NAMALWA (cell line): ENCODE measurements around the gene CTAGE4.
"Not testable (repeated sequence)": the region's sequence is repeated elsewhere in the genome, so short reads cannot be mapped to it uniquely, and the experiment has no call there.

Experiments
- DNase-seq: peaks from one replicate; pipeline ENCODE4 v3.0.0-alpha.2; 2015; ENCODE audit warnings: low spot score

Gene CTAGE4, protein sequence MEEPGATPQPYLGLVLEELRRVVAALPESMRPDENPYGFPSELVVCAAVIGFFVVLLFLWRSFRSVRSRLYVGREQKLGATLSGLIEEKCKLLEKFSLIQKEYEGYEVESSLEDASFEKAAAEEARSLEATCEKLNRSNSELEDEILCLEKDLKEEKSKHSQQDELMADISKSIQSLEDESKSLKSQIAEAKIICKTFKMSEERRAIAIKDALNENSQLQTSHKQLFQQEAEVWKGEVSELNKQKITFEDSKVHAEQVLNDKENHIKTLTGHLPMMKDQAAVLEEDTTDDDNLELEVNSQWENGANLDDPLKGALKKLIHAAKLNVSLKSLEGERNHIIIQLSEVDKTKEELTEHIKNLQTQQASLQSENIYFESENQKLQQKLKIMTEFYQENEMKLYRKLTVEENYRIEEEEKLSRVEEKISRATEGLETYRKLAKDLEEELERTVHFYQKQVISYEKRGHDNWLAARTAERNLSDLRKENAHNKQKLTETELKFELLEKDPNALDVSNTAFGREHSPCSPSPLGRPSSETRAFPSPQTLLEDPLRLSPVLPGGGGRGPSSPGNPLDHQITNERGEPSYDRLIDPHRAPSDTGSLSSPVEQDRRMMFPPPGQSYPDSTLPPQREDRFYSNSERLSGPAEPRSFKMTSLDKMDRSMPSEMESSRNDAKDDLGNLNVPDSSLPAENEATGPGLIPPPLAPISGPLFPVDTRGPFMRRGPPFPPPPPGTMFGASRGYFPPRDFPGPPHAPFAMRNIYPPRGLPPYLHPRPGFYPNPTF

DNA sequence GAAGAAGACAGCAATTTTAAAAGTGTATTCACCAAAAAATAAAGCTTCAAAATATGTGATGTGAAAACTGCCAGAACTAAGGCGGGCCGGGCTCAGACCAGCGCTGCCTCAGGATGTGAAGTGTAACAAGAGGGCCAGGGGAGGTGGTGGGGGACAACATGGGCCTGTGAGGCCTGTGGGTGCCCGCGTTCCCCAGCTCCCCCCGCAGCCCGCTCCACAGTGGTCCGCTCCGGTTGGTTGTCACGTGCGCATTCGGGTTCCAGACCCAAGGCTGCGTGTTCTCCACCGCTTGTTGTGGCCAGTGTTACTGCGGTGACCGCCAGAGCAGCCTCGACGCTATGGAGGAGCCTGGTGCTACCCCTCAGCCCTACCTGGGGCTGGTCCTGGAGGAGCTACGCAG is at the start of gene CTAGE4:
Gene CTAGE4, plus strand, starts transcription at position 301 of the 400 bp plus-strand sequence. Its CDS starts 38 bp downstream, at position 339.
- not testable (repeated sequence) for DNase-seq

DNA sequence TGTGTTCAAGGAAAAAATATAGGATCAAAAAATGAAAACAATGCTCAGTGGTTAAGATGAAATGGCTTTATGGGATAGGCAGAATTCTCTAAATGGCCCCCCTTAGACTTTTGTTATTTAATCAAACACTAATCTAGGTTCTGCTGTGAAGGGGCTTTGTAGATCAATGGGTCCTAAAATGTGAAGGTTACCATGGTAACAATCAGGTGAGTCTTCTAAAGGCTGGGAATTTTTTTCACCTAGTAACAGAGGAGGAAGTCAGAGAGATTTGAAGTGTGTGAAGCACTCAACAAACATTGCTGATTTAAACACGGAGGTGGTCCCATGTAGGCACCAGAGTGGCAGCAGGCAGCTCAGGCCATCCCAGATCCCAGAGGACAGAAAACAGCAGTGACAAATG is 49.1 kb upstream of the CTAGE4 start:
- DNase-seq, result no peak

DNA sequence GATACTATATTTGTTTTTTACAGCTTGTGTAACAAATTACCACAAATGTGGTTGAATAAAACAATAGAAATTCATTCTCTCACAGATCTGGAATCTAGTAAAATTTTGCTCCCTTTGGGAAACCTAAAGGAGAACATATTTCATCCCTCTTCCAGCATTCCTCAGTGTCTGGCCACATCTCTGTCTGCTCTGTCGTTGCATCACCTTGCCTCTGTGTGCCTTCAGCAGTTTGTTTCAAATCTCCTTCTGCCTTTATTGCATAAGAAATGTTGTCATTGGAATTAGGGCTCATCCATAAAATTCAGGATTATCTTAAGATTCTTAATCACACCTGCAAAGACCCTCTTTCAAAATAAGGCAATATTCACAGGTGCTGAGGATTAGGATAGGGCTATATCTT is 45.8 kb upstream of the CTAGE4 start:
- DNase-seq, result no peak

DNA sequence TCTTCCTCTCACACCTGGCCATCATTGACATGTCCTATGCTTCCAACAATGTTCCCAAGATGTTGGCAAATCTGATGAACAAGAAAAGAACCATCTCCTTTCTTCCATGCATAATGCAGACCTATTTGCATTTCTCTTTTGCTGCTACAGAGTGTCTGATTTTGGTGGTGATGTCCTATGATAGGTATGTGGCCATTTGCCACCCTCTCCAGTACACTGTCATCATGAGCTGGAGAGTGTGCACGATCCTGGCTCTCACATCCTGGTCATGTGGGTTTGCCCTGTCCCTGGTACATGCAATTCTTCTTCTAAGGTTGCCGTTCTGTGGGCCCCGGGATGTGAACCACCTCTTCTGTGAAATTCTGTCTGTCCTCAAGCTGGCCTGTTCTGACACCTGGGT is 41.1 kb upstream of the CTAGE4 start:
- no peak for DNase-seq

DNA sequence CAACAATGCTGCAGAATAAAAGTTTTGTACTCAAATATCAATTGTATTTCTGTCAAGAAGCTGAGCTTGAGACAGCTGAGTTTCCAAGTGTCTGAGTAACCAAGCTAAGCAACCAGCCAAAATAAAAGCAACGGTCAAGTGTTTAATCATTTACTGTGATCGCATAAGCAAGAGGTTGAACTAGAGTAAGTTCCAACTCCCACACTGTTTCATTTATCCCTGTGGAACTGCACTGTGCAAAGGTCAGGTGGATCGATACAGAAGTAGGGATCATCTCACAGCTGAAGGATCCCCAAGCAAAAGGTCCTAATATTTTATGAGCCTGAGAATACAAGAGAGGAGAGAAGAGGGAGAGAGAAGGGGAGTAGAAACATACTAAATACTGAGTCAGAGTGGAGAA is 38.8 kb upstream of the CTAGE4 start:
- DNase-seq, result no peak

DNA sequence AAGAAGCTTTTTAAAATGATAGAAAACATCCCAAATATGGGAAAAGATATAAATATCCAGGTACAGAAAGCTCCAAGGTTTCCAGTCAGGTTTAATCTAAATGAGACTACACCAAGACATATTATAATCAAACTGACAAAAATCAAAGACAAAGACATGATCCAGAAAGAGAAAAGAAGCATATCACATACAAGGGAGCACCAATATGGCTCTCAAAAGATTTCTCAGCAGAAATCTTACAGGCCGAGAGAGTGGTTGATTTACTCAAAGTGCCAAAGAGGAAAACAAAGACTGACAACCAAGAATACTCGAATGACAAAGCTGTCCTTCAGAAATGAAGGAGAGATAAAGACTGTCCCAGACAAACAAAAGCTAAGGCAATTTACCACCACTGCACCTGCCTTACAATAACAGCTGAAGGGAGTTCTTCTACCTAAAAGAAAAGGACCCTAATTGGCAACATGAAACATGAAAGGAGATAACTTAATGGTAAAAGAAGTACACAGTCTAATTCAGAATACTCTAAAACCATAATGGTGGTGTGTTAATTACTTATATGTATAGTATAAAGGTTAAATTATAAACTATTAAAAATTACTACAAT is 34.9 kb upstream of the CTAGE4 start:
- DNase-seq, result no peak

DNA sequence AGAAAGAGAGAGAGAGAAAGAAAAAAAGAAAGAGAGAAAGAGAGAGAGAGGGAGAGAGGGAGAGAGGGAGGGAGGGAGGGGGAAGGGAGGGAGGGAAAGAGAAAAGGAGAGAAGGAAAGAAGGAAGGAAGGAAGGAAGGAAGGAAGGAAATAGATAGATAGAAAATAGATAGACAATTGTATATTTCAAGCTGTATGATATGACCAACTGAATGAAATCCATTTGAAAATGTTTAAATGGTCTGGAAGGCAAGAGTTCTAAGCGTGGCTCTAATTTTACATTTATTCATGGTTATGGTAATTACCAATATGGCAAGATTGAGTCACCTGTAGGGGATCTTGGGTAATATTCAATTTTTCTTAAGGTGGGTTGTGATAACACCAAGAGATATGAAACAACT is 24.4 kb upstream of the CTAGE4 start:
- DNase-seq, result no peak

DNA sequence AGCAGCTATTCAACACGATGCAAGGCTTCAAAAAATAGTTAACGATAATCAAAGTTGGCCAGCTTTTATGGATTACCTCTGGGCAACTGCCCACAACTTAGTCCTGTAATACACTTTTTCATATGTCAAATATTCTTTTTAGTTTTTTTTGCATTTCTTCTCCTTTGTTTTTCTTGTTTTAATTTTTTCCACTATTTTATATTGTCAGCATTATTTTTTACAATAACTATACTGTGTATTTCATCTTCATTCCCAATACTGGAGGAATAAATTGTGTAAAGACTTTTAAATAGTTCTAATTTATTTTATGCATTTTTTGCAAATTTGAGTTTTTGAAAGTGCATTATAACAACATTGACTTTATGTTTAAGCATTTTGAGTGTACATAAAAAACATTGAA is 18.5 kb upstream of the CTAGE4 start:
- DNase-seq, result no peak

DNA sequence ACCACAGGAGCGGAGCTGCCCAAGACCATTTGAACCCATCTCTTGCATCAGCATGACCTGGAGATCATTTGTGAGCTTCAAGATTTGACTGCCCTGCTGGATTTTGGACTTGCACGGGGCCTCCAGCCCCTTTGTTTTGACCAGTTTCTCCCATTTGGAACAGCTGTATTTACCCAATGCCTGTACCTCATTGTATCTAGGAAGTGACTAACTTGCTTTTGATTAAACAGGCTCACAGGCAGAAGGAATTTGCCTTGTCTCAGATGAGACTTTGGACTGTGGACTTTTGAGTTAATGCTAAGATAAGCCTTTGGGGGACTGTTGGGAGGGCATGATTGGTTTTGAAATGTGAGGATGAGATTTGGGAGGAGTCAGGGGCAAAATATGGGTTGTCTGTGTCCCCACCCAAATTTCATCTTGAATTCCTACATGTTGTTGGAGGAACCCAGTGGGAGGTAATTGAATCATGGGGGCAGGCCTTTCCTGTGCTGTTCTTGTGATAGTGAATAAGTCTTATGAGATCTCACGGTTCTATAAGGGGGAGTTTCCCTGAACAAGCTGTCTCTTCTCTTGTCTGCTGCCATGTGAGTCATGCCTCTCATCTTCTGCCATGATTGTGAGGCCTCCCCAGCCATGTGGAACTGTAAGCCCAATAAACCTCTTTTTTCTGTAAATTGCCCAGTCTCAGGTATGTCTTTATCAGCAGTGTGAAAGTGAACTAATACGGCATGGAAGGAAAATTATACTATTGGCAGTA is 11.5 kb upstream of the CTAGE4 start:
- DNase-seq, result not testable (repeated sequence)

DNA sequence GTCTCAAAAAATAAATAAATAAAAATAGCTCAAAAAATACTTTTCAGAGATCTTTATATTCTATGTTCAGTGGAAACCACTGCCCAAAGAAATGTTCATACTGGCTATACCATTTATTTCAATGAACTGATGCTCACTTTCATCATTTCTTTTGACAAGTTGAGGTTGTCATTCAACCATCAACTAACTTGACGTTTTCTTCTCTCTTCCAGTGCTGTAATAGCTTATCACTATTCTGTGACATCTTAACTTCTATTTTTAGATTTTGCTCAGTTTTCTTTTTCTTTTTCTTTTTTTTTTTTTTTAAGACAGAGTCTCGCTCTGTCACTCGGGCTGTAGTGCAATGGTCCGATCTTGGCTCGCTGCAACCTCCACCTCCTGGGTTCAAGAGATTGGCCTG is 8.7 kb upstream of the CTAGE4 start:
- no peak for DNase-seq

DNA sequence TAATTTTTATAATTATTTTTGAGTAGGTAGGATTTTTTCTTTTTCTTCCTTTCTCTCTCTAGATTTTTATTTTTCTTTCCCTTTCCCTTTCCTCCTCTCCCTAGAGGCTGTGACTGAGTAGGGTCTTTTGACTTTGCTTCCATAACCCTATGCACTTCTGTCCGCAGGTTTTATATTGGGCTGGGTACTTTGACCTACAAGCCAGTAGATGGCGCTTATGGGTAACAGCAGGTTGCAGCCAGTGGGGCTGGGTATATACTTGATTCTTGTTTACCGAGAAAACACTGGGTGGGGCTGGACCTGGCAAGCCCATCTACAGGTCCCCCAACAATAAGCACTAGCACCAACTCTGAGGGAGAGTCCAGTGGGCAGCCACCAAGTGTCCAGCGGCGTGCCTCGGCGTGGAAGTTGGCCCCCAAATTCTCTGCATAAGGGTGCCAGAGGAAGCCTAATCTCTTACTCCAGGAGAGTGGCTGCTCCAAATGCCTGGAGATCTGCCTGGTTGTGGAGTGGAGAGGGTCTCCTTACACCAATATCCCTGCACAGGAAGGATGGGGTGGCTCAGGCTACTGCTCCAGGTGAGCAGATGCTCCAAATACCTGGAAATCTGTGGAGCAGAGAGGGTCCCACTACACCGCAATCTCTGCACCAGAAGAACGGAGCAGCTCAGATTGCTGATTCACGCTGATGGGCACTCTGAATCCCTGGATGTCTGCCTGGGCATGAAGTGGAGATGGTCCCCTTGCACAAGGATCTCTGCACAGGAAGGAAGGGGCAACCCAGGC is 4.7 kb upstream of the CTAGE4 start:
- DNase-seq, result peak; percentile 47

DNA sequence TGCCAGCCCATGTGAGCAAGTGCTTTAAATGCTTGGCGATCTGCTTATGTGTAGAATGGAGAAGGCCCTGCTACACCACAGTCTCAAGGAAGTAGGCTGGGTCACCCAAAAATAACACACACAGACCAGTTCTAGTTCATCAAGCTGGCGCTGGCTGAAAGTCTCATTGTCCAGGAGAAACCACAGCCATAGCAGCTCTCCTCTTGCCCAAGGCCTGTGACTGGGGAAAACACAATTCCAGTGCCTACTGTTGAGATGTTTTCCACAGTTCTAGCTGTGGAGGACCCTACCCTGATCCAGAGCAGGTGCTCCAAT is 4.1 kb upstream of the CTAGE4 start:
- not testable (repeated sequence) for DNase-seq

DNA sequence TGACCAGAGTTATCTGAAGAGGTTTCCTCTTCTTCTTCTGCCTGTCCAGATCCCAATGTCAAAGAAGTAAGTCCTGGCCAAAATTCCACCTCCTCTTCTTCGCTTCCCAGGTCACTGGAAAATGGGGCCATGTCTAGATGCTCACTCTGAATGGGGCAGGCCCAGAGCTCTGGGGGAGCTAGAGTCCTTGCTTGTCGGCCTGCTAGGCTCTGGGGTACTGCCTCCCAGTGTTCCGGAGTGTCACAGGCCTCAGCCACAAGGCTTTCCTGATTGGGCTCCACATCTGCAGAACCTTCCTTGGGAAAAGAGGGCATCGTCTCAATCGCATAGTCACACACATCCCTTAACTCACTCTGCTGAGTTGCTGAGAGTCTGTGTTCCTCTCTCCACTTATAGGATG is 4.6 kb downstream of the CTAGE4 start:
- DNase-seq, result not testable (repeated sequence)

DNA sequence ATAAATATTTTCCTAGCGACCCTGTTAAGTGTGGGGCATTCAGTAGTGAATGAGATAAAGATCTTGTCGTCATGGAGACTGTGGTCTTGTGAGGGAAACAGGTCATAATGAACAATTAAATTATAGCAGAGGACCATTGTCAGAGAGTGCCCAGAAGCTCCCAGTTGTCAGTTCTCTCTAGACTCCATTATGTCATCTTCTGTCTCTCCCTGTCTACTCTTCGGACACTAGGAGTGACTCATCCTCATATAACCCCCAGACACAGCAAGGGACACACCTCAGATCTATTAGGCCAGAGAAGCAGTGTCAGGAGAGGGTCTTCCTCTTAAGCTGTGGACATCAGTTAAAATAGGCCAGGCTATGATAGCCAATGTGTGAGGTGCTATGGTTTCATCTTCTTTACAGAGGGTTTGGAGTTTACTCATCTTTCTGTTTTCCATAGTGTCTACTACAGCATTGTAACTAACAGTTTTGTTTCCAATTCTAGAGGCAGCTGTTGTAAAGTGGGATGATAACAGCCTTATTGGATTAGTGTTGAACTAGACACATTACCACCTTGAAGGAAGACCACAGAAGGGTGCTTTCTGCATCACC is 5.4 kb downstream of the CTAGE4 start:
- DNase-seq, result not testable (repeated sequence)

DNA sequence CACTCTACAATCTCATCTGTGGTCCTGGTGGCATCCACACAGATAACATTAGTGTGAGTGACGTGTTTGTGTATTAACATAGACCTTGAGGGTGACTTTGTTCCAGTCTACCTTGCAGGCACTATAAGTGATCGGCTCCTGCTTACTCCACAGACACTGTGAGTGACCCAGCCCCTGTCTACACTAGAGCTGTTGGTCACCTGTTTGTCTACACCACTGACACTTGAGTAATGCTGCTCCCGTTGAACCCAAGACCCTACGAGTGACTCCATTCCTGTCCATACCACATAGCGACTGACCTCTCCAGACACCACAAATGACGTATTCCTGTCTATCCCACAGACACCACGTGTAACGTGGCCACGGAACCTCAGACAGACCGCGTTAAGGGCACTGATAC is 10.5 kb downstream of the CTAGE4 start:
- not testable (repeated sequence) for DNase-seq

DNA sequence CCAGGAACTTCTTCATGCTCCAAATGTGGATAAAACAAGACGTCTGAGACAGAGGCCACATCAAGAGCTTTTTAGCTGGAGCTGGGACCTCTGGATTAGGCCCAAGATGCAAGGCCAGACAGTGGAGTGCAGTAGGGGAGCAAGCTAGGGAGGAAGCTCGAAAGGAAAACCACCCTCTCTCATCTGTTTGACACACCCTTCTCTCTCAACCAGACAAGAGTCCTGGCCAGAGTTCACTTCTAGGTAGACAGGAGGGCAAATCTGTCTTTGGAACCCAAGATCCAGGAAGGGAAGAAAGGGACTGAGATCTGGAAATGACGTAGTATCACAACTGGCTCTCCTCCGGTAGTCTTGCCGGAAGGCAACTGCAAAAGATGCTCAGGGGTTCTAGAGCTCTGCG is 11.2 kb downstream of the CTAGE4 start:
- DNase-seq, result not testable (repeated sequence)

DNA sequence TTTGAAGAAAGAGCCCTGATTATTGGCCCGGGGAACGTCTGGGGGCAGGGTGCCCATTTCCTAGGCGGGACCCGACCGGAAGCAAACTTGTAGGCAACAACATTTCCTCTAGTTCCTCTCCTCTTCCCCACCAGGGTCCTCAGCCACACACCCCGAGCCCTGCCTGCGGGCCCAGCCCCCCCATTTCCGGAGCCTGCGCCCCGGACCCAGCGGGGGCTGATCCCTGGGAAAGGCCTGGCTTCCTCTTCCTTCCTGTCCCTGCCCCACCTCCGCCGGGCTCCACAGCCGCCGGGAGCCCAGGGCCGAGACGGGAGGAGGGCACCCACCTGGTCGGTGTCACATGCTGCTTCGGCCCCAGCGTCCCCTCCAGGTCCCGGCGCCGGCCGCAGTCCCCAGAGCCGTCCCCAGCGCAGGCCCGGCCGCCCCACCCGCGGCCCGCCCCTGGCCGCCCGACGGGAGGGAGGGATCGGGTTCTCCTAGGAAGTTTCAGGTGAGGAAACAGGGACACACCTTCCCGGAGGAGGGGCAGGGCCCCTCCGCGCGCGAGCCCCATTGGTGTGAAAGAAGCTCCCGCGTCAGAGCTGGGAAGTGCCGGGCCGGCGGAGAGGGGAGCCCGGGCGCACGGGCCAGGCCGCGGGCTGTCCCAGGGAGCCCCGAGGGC is 12.1 kb downstream of the CTAGE4 start, which contains the start of gene ARHGEF35:
Gene ARHGEF35, minus strand, starts transcription at position 622 of the 661 bp plus-strand sequence. CDS start 7,450 bp downstream, outside the sequence.
- not testable (repeated sequence) for DNase-seq

DNA sequence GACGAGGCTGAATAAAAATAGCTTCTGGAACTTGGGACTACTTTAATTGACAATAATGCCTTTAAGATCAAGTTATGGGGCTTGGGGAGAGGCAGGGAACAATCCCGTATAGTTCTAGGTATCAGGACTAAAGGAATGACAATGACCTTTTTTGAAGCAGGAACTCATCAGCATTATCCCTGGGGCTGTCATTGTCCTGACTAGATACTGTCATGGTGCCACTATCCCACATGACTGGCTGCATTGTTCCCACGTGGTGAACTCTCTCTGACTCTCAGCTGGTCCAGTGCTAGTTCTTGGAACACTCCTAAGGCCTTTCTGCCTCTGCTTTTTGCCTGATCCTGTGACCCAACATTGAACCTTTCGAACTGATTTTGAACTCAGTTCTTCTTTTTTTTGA is 15.7 kb downstream of the CTAGE4 start:
- DNase-seq, result not testable (repeated sequence)

DNA sequence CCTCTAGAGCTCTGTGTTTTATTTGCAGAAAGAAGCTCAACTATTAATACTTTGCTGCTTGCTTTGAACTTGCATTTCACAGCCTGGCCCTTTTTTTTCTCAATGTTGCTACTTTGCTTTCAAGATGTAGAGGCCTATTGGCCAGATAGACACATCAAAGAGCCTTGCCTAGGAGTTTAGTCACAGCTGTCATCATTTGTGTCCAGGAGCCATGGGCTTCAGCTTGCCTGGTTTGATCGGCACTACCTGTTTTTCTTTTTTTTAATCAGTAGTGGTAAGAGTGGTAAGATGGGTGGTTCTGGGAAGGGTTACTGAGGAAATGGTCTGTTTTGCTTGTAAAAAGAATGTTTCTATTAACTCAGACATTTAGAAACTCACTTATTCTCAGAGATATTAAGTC is 18.7 kb downstream of the CTAGE4 start:
- not testable (repeated sequence) for DNase-seq

DNA sequence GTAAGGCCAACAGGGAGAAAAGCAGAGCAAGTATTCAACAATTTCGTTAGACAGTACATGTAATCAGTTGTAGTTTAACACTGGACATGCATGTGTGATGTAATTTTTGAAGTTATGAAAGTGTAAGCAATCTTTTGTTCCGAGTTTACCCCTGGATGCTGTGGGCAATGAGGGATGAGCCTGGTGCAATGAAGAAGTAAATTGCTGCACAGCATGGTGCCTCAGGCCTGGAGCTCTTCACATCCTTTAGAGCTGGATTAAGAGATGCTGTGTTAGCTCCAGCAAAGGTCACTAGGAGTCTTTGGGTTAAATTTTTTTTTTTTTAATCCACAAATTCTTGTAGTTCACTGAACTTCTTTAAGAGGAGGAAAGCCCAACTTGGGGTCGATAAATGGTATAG is 19.8 kb downstream of the CTAGE4 start:
- not testable (repeated sequence) for DNase-seq
